ENCODE measurements around the gene ZNF804B. TPM values are rescaled to one million over a fixed set of nuclear protein-coding genes. Genes with fewer than 3 reads are reported as not detected.

The ZNF804B gene
- total RNA-seq, 1 donor from 2014 or later = 0.07 TPM

DNA sequence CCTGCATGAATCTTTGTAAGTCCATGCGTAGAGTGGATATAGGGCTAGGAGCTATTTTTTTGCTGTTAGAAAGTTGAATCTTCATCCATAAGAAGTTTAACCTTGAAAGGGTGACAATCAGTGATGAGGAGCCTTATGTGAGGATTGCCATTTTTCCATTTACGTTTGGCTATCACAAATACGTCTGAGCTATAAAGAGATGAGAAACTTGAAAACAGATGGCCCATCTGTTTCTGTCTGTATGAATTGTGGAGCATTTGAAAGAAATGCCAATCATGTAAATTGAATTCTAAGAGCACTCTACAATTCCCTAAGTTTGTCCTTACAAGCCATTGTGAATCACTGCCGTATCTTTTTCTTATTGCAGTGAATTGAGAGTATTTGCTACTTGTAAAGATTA is 205.9 kb downstream of the ZNF804B start:
- H3K4me3 Mint-ChIP-seq = no peak overlapping the region
- peaks cover 6% of the 10 kb centered on the region for H3K9me3 Mint-ChIP-seq
- no peak for DNase-seq (ENCODE audit: extremely low spot score, unreplicated experiment)
- no peak for TF ChIP-seq CTCF (conservative IDR thresholded peaks at IDR 0.05)
- no peaks in the 10 kb centered on the region for H3K27me3 Mint-ChIP-seq
- H3K36me3 Mint-ChIP-seq = no peaks in the 10 kb centered on the region
- no peaks in the 10 kb centered on the region for H3K4me1 Mint-ChIP-seq (ENCODE audit: unreplicated experiment)
- no peak overlapping the region for H3K27ac Mint-ChIP-seq

GRCh38 chr7:88967432-88967831 is 207.9 kb downstream of the ZNF804B start:
- Mint-ChIP-seq H3K27ac (no peak overlapping the region), H3K27me3 (no peaks in the 10 kb centered on the region), H3K36me3 (no peaks in the 10 kb centered on the region), H3K4me1 (ENCODE audit: unreplicated experiment) (no peaks in the 10 kb centered on the region), H3K9me3 (peaks cover 6% of the 10 kb centered on the region), H3K4me3 (no peak overlapping the region)
- no peak for TF ChIP-seq CTCF (conservative IDR thresholded peaks at IDR 0.05)
- no peak for DNase-seq (ENCODE audit: extremely low spot score, unreplicated experiment)

- TF ChIP-seq CTCF (conservative IDR thresholded peaks at IDR 0.05) = no peak
- Mint-ChIP-seq H3K36me3 (no peaks in the 10 kb centered on the region), H3K27ac (no peak overlapping the region), H3K4me1 (ENCODE audit: unreplicated experiment) (no peaks in the 10 kb centered on the region), H3K27me3 (no peaks in the 10 kb centered on the region), H3K9me3 (peaks cover 6% of the 10 kb centered on the region), H3K4me3 (no peak overlapping the region)
- DNase-seq (ENCODE audit: extremely low spot score, unreplicated experiment) = no peak
These were observed 209.7 kb downstream of the ZNF804B start for GRCh38 chr7:88969167-88969566.

DNA sequence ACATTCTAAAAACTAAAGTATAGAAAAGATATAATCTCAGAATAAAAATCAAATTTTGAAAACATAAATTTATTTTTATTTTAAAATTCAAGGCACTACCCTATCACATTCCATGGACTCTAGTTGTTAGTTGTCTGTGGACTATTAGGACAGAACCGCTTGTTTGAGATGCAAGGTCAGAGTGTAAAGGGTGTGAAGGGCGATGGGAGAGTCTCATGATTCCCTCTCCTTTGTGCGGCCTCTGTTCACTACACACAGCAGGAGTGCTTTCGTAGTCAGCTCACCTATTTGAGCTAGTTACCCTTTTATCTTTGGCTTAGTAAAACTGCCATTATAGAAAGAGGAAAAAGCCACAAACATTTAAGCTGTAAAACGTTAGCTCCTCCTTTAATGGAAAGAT is 225.8 kb downstream of the ZNF804B start:
- Mint-ChIP-seq H3K9me3 (no peaks in the 10 kb centered on the region), H3K4me1 (ENCODE audit: unreplicated experiment) (no peaks in the 10 kb centered on the region), H3K4me3 (no peak overlapping the region), H3K27me3 (peaks cover 6% of the 10 kb centered on the region), H3K36me3 (no peaks in the 10 kb centered on the region), H3K27ac (no peak overlapping the region)
- no peak for TF ChIP-seq CTCF (conservative IDR thresholded peaks at IDR 0.05)
- DNase-seq (ENCODE audit: extremely low spot score, unreplicated experiment) = no peak

- Mint-ChIP-seq H3K4me1 (ENCODE audit: unreplicated experiment) (no peaks in the 10 kb centered on the region), H3K36me3 (no peaks in the 10 kb centered on the region), H3K4me3 (no peak overlapping the region), H3K27ac (no peak overlapping the region), H3K9me3 (no peaks in the 10 kb centered on the region), H3K27me3 (peaks cover 5% of the 10 kb centered on the region)
- no peak for TF ChIP-seq CTCF (conservative IDR thresholded peaks at IDR 0.05)
- no peak for DNase-seq (ENCODE audit: extremely low spot score, unreplicated experiment)
These were observed 241.8 kb downstream of the ZNF804B start for GRCh38 chr7:89001306-89001705.
